HepG2 (cell line): ENCODE results near the gene RCE1. TPM values are rescaled to one million over a fixed set of nuclear protein-coding genes. Genes with fewer than 3 reads are reported as not detected.

Experiments
- ARNTL ChIP-seq: sonication (generic); formaldehyde crosslinking; IDR thresholded peaks from 2 replicates; pipeline ENCODE4 v1.4.0; 2020; ENCODE audit warnings: mild to moderate bottlenecking, missing genetic modification reagents
- BHLHE40 ChIP-seq: IDR thresholded peaks from 2 replicates; pipeline ENCODE4 v1.6.1; 2011; ENCODE audit warnings: low read length, improper control_type of control experiment
- CENPT ChIP-seq: sonication (generic); formaldehyde crosslinking; IDR thresholded peaks from 2 replicates; pipeline ENCODE4 v1.8.0; 2022; ENCODE audit warnings: low read depth, mild to moderate bottlenecking, moderate library complexity, missing genetic modification reagents
- GATAD1 ChIP-seq: IDR thresholded peaks from 2 replicates; pipeline ENCODE4 v1.6.1; 2016; ENCODE audit warnings: missing genetic modification reagents, missing compliant biosample characterization
- HES4 ChIP-seq: sonication (generic); formaldehyde crosslinking; IDR thresholded peaks from 2 replicates; pipeline ENCODE4 v1.9.0; 2021; ENCODE audit warnings: mild to moderate bottlenecking, missing genetic modification reagents, borderline replicate concordance
- HNRNPLL ChIP-seq: fragments of 200-400 bp; formaldehyde crosslinking; IDR thresholded peaks from 2 replicates; pipeline ENCODE4 v1.6.1; 2017; ENCODE audit warnings: mild to moderate bottlenecking, low read depth, low read length; ENCODE audit not compliant: poor library complexity, severe bottlenecking
- ISL2 ChIP-seq: sonication (generic); formaldehyde crosslinking; IDR thresholded peaks from 2 replicates; pipeline ENCODE4 v1.5.0; 2020; ENCODE audit warnings: missing genetic modification reagents
- JARID2 ChIP-seq: sonication (generic); formaldehyde crosslinking; IDR thresholded peaks from 2 replicates; pipeline ENCODE4 v1.8.1; 2023; ENCODE audit warnings: missing genetic modification reagents, inconsistent platforms; ENCODE audit not compliant: insufficient replicate concordance
- JDP2 ChIP-seq: sonication (generic); formaldehyde crosslinking; IDR thresholded peaks from 2 replicates; pipeline ENCODE4 v1.8.1; 2022; ENCODE audit warnings: missing genetic modification reagents, borderline replicate concordance
- MYC ChIP-seq: sonication (generic); formaldehyde crosslinking; IDR thresholded peaks from 2 replicates; pipeline ENCODE4 v1.9.0; 2021; ENCODE audit warnings: missing genetic modification reagents, borderline replicate concordance
- NBN ChIP-seq: fragments of 450-650 bp; conservative IDR thresholded peaks from 2 replicates; pipeline ENCODE4 v1.6.1; 2017
- NCOA5 ChIP-seq: sonication (generic); formaldehyde crosslinking; IDR thresholded peaks from 2 replicates; pipeline ENCODE4 v1.4.0; 2020; ENCODE audit warnings: missing genetic modification reagents
- NR2F2 ChIP-seq: IDR thresholded peaks from 2 replicates; pipeline ENCODE4 v1.6.1; 2012; ENCODE audit warnings: low read depth, inconsistent platforms, borderline replicate concordance
- SMYD3 ChIP-seq: sonication (generic); formaldehyde crosslinking; IDR thresholded peaks from 2 replicates; pipeline ENCODE4 v1.8.1; 2023; ENCODE audit warnings: mild to moderate bottlenecking, missing genetic modification reagents
- SNAPC2 ChIP-seq: sonication (generic); formaldehyde crosslinking; IDR thresholded peaks from 2 replicates; pipeline ENCODE4 v1.8.1; 2022; ENCODE audit warnings: mild to moderate bottlenecking, missing genetic modification reagents
- TBP ChIP-seq: sonication (generic); formaldehyde crosslinking; IDR thresholded peaks from 2 replicates; pipeline ENCODE4 v1.5.0; 2020; ENCODE audit warnings: missing genetic modification reagents
- TBX2 ChIP-seq: sonication (generic); formaldehyde crosslinking; IDR thresholded peaks from 2 replicates; pipeline ENCODE4 v1.5.0; 2020; ENCODE audit warnings: missing genetic modification reagents, mild to moderate bottlenecking, borderline replicate concordance
- TCF7L2 ChIP-seq: IDR thresholded peaks from 2 replicates; pipeline ENCODE4 v1.6.1; 2011; ENCODE audit warnings: mild to moderate bottlenecking, low read depth, low read length, moderate library complexity
- TOPORS ChIP-seq: sonication (generic); formaldehyde crosslinking; IDR thresholded peaks from 2 replicates; pipeline ENCODE4 v1.8.0; 2023; ENCODE audit warnings: mild to moderate bottlenecking, missing genetic modification reagents
- ZFP37 ChIP-seq: sonication (generic); formaldehyde crosslinking; IDR thresholded peaks from 2 replicates; pipeline ENCODE4 v1.4.0; 2020; ENCODE audit warnings: missing genetic modification reagents, borderline replicate concordance
- ZNF274 ChIP-seq: sonication (generic); formaldehyde crosslinking; IDR thresholded peaks from 2 replicates; pipeline ENCODE4 v1.5.1; 2020; ENCODE audit warnings: mild to moderate bottlenecking, missing genetic modification reagents
- ZNF33B ChIP-seq: sonication (generic); formaldehyde crosslinking; IDR thresholded peaks from 2 replicates; pipeline ENCODE4 v1.5.1; 2020; ENCODE audit warnings: mild to moderate bottlenecking, missing genetic modification reagents
- ZNF577 ChIP-seq: sonication (generic); formaldehyde crosslinking; IDR thresholded peaks from 2 replicates; pipeline ENCODE4 v1.4.0; 2020; ENCODE audit warnings: mild to moderate bottlenecking, low read depth, missing genetic modification reagents, borderline replicate concordance
- ZNF737 ChIP-seq: sonication (generic); formaldehyde crosslinking; IDR thresholded peaks from 2 replicates; pipeline ENCODE4 v1.5.0; 2020; ENCODE audit warnings: missing genetic modification reagents, mild to moderate bottlenecking, borderline replicate concordance
- ZNF749 ChIP-seq: sonication (generic); formaldehyde crosslinking; IDR thresholded peaks from 2 replicates; pipeline ENCODE4 v1.8.0; 2022; ENCODE audit warnings: mild to moderate bottlenecking, missing genetic modification reagents, moderate library complexity, borderline replicate concordance
- ZNF788 ChIP-seq: sonication (generic); formaldehyde crosslinking; IDR thresholded peaks from 2 replicates; pipeline ENCODE4 v1.5.0; 2020; ENCODE audit warnings: mild to moderate bottlenecking, missing genetic modification reagents, borderline replicate concordance
- ZNF883 ChIP-seq: sonication (generic); formaldehyde crosslinking; IDR thresholded peaks from 2 replicates; pipeline ENCODE4 v1.5.1; 2020; ENCODE audit warnings: mild to moderate bottlenecking, missing genetic modification reagents; ENCODE audit errors: not compliant biosample characterization
- polyA plus RNA-seq, 8 experiments: library from polyadenylated mRNA; depleted of rRNA in 3 of 8; stranded (reverse) in 7 of 8; unstranded in 1 of 8; fragments of >200 nt; fragmentation: Illumina TruSeq in 4 of 8; extraction: Trizol in 4 of 8; gene quantifications; 2 replicates each; pipeline versions ENCODE4 v1.2.1 to v1.2.3, GENCODE V29; 2011 to 2016; ENCODE audit warnings: low read depth in 4 of 8, missing spikeins in 1 of 8, mixed read lengths in 1 of 8; ENCODE audit not compliant: insufficient read depth in 1 of 8
- total RNA-seq, 5 experiments: library from RNA; depleted of rRNA; stranded (reverse); fragments of >200 nt; fragmentation: Illumina TruSeq; extraction: Trizol; gene quantifications; 2 replicates each; pipeline ENCODE4 v1.2.3, GENCODE V29; 2016; ENCODE audit warnings: low read depth in 1 of 5
- TF ChIP-seq, protein P1 (sequence below): IDR thresholded peaks from 2 replicates; pipeline ENCODE4 v1.6.1; 2016; ENCODE audit warnings: low read depth, borderline replicate concordance
- TF ChIP-seq, protein P2 (sequence below): sonication (generic); formaldehyde crosslinking; IDR thresholded peaks from 2 replicates; pipeline ENCODE4 v1.4.0; 2020; ENCODE audit warnings: missing genetic modification reagents, borderline replicate concordance
- TF ChIP-seq, protein P3 (sequence below): sonication (generic); formaldehyde crosslinking; IDR thresholded peaks from 2 replicates; pipeline ENCODE4 v1.5.0; 2020; ENCODE audit warnings: missing genetic modification reagents

RCE1 gene
- total and polyA plus RNA-seq, 2 of the 13 experiments (the other 11 are each of a cell fraction or from before 2014, with no cell fraction given) = 22.2 to 22.4 TPM

DNA sequence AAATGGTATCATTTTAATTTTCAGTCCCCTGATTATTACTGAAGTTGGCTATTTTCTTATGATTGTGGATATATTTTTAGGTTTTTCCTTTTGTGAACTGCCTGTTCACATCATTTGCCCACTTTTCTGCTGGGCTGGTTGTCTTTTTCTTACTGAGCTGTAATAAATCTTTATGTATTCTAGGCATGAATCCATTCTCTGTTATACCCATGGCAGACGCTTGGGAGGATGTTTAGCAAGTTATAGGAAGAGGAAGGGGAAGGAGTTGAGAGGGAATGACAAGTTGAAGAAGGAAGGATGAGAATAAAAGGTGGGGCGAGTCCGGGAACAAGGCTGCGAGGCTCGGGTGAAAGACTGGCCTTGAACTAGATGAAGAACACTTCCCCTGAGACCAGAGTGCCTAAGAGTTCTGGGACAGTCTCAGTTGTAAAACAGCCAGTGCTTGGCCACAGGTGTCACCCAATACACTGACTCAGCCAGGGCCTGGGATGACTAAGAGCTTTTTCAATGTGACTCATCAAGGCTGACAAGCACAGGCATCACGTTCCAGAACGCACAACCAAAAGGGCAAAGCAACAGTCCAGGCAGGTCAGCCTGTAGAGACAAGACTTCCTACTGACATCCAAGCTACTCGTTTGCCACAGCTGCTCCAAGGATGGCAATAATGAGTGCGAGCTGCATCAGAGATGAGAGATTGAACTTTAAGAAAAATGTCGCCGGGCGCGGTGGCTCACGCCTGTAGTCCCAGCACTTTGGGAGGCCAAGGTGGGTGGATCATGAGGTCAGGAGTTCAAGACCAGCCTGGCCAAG lies 48.8 kb downstream of the RCE1 start (continued):
- TF ChIP-seq, protein P1, sequence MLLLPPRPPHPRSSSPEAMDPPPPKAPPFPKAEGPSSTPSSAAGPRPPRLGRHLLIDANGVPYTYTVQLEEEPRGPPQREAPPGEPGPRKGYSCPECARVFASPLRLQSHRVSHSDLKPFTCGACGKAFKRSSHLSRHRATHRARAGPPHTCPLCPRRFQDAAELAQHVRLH (CRISPR knock-in tag) = peak; percentile 40; the same call in 1 of the 2 replicates
- TF ChIP-seq HNRNPLL (no peak), MYC (CRISPR knock-in tag) (no peak), JDP2 (CRISPR knock-in tag) (no peak), ZNF788 (CRISPR knock-in tag) (no peak), ZNF737 (CRISPR knock-in tag) (no peak), NR2F2 (no peak), ZNF577 (CRISPR knock-in tag) (no peak), TCF7L2 (no peak), ZFP37 (no peak), ZNF274 (CRISPR knock-in tag) (no peak), CENPT (CRISPR knock-in tag) (no peak), TOPORS (CRISPR knock-in tag) (no peak), ZNF33B (CRISPR knock-in tag) (no peak), ZNF749 (CRISPR knock-in tag) (no peak), SNAPC2 (CRISPR knock-in tag) (no peak), ZNF883 (no peak), TBX2 (CRISPR knock-in tag) (peak; percentile 43; the same call in 1 of the 2 replicates), ISL2 (no peak), TBP (CRISPR knock-in tag) (no peak), SMYD3 (CRISPR knock-in tag) (no peak), NBN (no peak), NCOA5 (CRISPR knock-in tag) (no peak), JARID2 (no peak), HES4 (no peak), ARNTL (peak; percentile 57; the same call in 1 of the 2 replicates), GATAD1 (CRISPR knock-in tag) (0 out of 2 replicates have a peak, but pooled peaks have one; percentile 16), BHLHE40 (peak; percentile 89)
- TF ChIP-seq, protein P2, sequence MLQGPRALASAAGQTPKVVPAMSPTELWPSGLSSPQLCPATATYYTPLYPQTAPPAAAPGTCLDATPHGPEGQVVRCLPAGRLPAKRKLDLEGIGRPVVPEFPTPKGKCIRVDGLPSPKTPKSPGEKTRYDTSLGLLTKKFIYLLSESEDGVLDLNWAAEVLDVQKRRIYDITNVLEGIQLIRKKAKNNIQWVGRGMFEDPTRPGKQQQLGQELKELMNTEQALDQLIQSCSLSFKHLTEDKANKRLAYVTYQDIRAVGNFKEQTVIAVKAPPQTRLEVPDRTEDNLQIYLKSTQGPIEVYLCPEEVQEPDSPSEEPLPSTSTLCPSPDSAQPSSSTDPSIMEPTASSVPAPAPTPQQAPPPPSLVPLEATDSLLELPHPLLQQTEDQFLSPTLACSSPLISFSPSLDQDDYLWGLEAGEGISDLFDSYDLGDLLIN (CRISPR knock-in tag) = no peak
- TF ChIP-seq, protein P3, sequence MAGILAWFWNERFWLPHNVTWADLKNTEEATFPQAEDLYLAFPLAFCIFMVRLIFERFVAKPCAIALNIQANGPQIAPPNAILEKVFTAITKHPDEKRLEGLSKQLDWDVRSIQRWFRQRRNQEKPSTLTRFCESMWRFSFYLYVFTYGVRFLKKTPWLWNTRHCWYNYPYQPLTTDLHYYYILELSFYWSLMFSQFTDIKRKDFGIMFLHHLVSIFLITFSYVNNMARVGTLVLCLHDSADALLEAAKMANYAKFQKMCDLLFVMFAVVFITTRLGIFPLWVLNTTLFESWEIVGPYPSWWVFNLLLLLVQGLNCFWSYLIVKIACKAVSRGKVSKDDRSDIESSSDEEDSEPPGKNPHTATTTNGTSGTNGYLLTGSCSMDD (CRISPR knock-in tag) = no peak
